ENCODE data around the gene HS3ST4.

Gene HS3ST4

GRCh38 chr16:25888868-25889267 lies 197.1 kb downstream of the HS3ST4 start:
- H3K9ac ChIP-seq (ENCODE audit: insufficient read length, low read depth): no peak overlapping the region
- no peak for DNase-seq (ENCODE audit: low read depth, low spot score)
- no peak overlapping the region for H3K4me3 ChIP-seq (ENCODE audit: insufficient read length, low read depth)
- no peaks in the 10 kb centered on the region for H3K36me3 ChIP-seq (ENCODE audit: insufficient read depth, insufficient read length, low read length)
- H3K4me1 ChIP-seq (ENCODE audit: insufficient read depth, insufficient read length): no peaks in the 10 kb centered on the region
- no peaks in the 10 kb centered on the region for H3K27me3 ChIP-seq (ENCODE audit: insufficient read depth, insufficient read length)
- no peaks in the 10 kb centered on the region for H3K9me3 ChIP-seq (ENCODE audit: insufficient read depth, low read length)
- TF ChIP-seq ZNF274 (IDR thresholded peaks at IDR 0.05; ENCODE audit: low read depth, low read length) (no peak), SUZ12 (IDR thresholded peaks at IDR 0.05; ENCODE audit: extremely low read depth, insufficient read depth, insufficient read length) (no peak), YY1 (IDR thresholded peaks at IDR 0.05; ENCODE audit: insufficient read depth, insufficient read length) (no peak)

GRCh38 chr16:25893332-25893731 lies 201.6 kb downstream of the HS3ST4 start:
- no peak overlapping the region for H3K9ac ChIP-seq (ENCODE audit: insufficient read length, low read depth)
- no peaks in the 10 kb centered on the region for H3K9me3 ChIP-seq (ENCODE audit: insufficient read depth, low read length)
- DNase-seq (ENCODE audit: low read depth, low spot score): no peak
- H3K4me1 ChIP-seq (ENCODE audit: insufficient read depth, insufficient read length): no peaks in the 10 kb centered on the region
- no peak overlapping the region for H3K4me3 ChIP-seq (ENCODE audit: insufficient read length, low read depth)
- no peaks in the 10 kb centered on the region for H3K27me3 ChIP-seq (ENCODE audit: insufficient read depth, insufficient read length)
- no peaks in the 10 kb centered on the region for H3K36me3 ChIP-seq (ENCODE audit: insufficient read depth, insufficient read length, low read length)
- TF ChIP-seq YY1 (IDR thresholded peaks at IDR 0.05; ENCODE audit: insufficient read depth, insufficient read length): no peak
- TF ChIP-seq SUZ12 (IDR thresholded peaks at IDR 0.05; ENCODE audit: extremely low read depth, insufficient read depth, insufficient read length): no peak
- TF ChIP-seq ZNF274 (IDR thresholded peaks at IDR 0.05; ENCODE audit: low read depth, low read length): no peak

- Histone ChIP-seq H3K27me3 (ENCODE audit: insufficient read depth, insufficient read length) (no peaks in the 10 kb centered on the region), H3K36me3 (ENCODE audit: insufficient read depth, insufficient read length, low read length) (no peaks in the 10 kb centered on the region), H3K9me3 (ENCODE audit: insufficient read depth, low read length) (no peaks in the 10 kb centered on the region), H3K4me3 (ENCODE audit: insufficient read length, low read depth) (no peak overlapping the region), H3K9ac (ENCODE audit: insufficient read length, low read depth) (no peak overlapping the region), H3K4me1 (ENCODE audit: insufficient read depth, insufficient read length) (no peaks in the 10 kb centered on the region)
- TF ChIP-seq YY1 (IDR thresholded peaks at IDR 0.05; ENCODE audit: insufficient read depth, insufficient read length) (no peak), SUZ12 (IDR thresholded peaks at IDR 0.05; ENCODE audit: extremely low read depth, insufficient read depth, insufficient read length) (no peak), ZNF274 (IDR thresholded peaks at IDR 0.05; ENCODE audit: low read depth, low read length) (no peak)
- no peak for DNase-seq (ENCODE audit: low read depth, low spot score)
Observed at GRCh38 chr16:25894093-25894492, 202.3 kb downstream of the HS3ST4 start.

DNA sequence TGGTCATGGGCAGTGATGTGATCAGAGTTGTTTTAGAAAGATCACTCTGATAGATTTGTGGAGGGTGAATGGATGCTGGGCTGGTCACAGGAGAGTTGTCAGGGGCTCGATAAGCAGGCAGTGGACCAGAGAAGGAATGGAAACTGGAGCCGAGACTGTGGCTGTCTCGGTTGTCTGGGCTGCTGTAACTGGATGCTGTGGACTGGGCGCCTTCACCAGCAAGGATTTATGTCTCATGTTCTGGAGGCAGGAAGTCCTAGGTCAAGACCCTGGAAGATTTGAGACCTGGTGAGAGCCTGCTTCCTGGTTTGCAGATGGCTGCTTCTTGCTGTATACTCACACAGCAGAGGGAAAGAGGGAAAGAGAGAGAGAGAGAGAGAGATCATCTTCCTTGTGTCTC lies 203.6 kb downstream of the HS3ST4 start:
- no peaks in the 10 kb centered on the region for H3K27me3 ChIP-seq (ENCODE audit: insufficient read depth, insufficient read length)
- H3K36me3 ChIP-seq (ENCODE audit: insufficient read depth, insufficient read length, low read length): no peaks in the 10 kb centered on the region
- no peaks in the 10 kb centered on the region for H3K9me3 ChIP-seq (ENCODE audit: insufficient read depth, low read length)
- no peak overlapping the region for H3K9ac ChIP-seq (ENCODE audit: insufficient read length, low read depth)
- H3K4me1 ChIP-seq (ENCODE audit: insufficient read depth, insufficient read length): no peaks in the 10 kb centered on the region
- H3K4me3 ChIP-seq (ENCODE audit: insufficient read length, low read depth): no peak overlapping the region
- DNase-seq (ENCODE audit: low read depth, low spot score): no peak
- no peak for TF ChIP-seq SUZ12 (IDR thresholded peaks at IDR 0.05; ENCODE audit: extremely low read depth, insufficient read depth, insufficient read length)
- no peak for TF ChIP-seq YY1 (IDR thresholded peaks at IDR 0.05; ENCODE audit: insufficient read depth, insufficient read length)
- no peak for TF ChIP-seq ZNF274 (IDR thresholded peaks at IDR 0.05; ENCODE audit: low read depth, low read length)

- Histone ChIP-seq H3K4me3 (ENCODE audit: insufficient read length, low read depth) (no peak overlapping the region), H3K9me3 (ENCODE audit: insufficient read depth, low read length) (no peaks in the 10 kb centered on the region), H3K27me3 (ENCODE audit: insufficient read depth, insufficient read length) (no peaks in the 10 kb centered on the region), H3K36me3 (ENCODE audit: insufficient read depth, insufficient read length, low read length) (no peaks in the 10 kb centered on the region), H3K9ac (ENCODE audit: insufficient read length, low read depth) (no peak overlapping the region), H3K4me1 (ENCODE audit: insufficient read depth, insufficient read length) (no peaks in the 10 kb centered on the region)
- no peak for DNase-seq (ENCODE audit: low read depth, low spot score)
- TF ChIP-seq SUZ12 (IDR thresholded peaks at IDR 0.05; ENCODE audit: extremely low read depth, insufficient read depth, insufficient read length) (no peak), ZNF274 (IDR thresholded peaks at IDR 0.05; ENCODE audit: low read depth, low read length) (no peak), YY1 (IDR thresholded peaks at IDR 0.05; ENCODE audit: insufficient read depth, insufficient read length) (no peak)
Observed at GRCh38 chr16:25896411-25896810, 204.7 kb downstream of the HS3ST4 start.

DNA sequence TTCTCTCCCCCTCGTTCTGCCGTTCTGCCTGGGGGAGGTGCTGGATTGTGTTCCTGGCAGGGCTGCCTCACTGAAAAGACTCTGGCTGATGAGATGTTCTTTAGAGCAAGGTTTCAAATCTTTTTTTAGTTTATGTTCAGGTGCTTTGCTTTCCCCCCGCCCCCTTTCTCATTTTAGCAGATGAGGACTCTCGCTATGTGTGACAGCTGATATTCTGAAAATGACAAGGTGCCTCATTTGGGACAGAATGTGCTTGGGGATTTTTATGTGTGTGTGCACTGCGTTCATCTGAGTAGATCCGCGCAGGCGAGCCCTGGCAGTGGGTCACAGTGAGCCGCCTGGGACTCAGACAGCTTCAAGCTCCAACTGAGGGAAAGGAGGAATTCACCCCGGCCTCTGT lies 205.9 kb downstream of the HS3ST4 start:
- H3K27me3 ChIP-seq (ENCODE audit: insufficient read depth, insufficient read length): no peaks in the 10 kb centered on the region
- H3K4me1 ChIP-seq (ENCODE audit: insufficient read depth, insufficient read length): no peaks in the 10 kb centered on the region
- H3K9ac ChIP-seq (ENCODE audit: insufficient read length, low read depth): peak overlapping the region; percentile 15
- H3K9me3 ChIP-seq (ENCODE audit: insufficient read depth, low read length): no peaks in the 10 kb centered on the region
- no peaks in the 10 kb centered on the region for H3K36me3 ChIP-seq (ENCODE audit: insufficient read depth, insufficient read length, low read length)
- TF ChIP-seq ZNF274 (IDR thresholded peaks at IDR 0.05; ENCODE audit: low read depth, low read length) (no peak), YY1 (IDR thresholded peaks at IDR 0.05; ENCODE audit: insufficient read depth, insufficient read length) (no peak), SUZ12 (IDR thresholded peaks at IDR 0.05; ENCODE audit: extremely low read depth, insufficient read depth, insufficient read length) (no peak)
- no peak for DNase-seq (ENCODE audit: low read depth, low spot score)
- H3K4me3 ChIP-seq (ENCODE audit: insufficient read length, low read depth): no peak overlapping the region

DNA sequence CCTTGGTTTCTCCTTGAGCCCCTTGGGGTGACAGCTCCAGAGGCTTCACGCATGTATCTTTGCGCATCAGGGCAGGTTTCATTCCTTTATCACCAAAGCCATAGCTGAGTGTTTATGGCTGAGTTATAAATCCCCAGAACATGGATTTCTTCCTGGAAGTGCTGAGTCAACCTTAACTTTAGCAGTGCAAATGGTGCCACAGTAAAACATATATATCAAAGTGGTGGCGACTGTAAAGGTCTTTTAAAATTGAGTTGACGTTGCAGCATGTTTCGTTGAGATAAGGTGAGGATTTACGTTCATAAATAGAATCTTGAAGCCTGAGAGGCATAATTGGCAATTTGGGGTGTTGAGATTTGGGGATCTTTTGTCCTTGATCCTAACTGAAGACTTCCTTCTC lies 214.1 kb downstream of the HS3ST4 start:
- no peak for DNase-seq (ENCODE audit: low read depth, low spot score)
- Histone ChIP-seq H3K4me3 (ENCODE audit: insufficient read length, low read depth) (no peak overlapping the region), H3K4me1 (ENCODE audit: insufficient read depth, insufficient read length) (no peaks in the 10 kb centered on the region), H3K9ac (ENCODE audit: insufficient read length, low read depth) (no peak overlapping the region), H3K36me3 (ENCODE audit: insufficient read depth, insufficient read length, low read length) (no peaks in the 10 kb centered on the region), H3K27me3 (ENCODE audit: insufficient read depth, insufficient read length) (no peaks in the 10 kb centered on the region), H3K9me3 (ENCODE audit: insufficient read depth, low read length) (no peaks in the 10 kb centered on the region)
- no peak for TF ChIP-seq YY1 (IDR thresholded peaks at IDR 0.05; ENCODE audit: insufficient read depth, insufficient read length)
- no peak for TF ChIP-seq ZNF274 (IDR thresholded peaks at IDR 0.05; ENCODE audit: low read depth, low read length)
- no peak for TF ChIP-seq SUZ12 (IDR thresholded peaks at IDR 0.05; ENCODE audit: extremely low read depth, insufficient read depth, insufficient read length)

GRCh38 chr16:25910971-25911370 lies 219.2 kb downstream of the HS3ST4 start:
- Histone ChIP-seq H3K36me3 (ENCODE audit: insufficient read depth, insufficient read length, low read length) (no peaks in the 10 kb centered on the region), H3K9ac (ENCODE audit: insufficient read length, low read depth) (no peak overlapping the region), H3K9me3 (ENCODE audit: insufficient read depth, low read length) (no peaks in the 10 kb centered on the region), H3K27me3 (ENCODE audit: insufficient read depth, insufficient read length) (no peaks in the 10 kb centered on the region), H3K4me1 (ENCODE audit: insufficient read depth, insufficient read length) (peaks cover 3% of the 10 kb centered on the region), H3K4me3 (ENCODE audit: insufficient read length, low read depth) (no peak overlapping the region)
- TF ChIP-seq YY1 (IDR thresholded peaks at IDR 0.05; ENCODE audit: insufficient read depth, insufficient read length): no peak
- no peak for TF ChIP-seq ZNF274 (IDR thresholded peaks at IDR 0.05; ENCODE audit: low read depth, low read length)
- TF ChIP-seq SUZ12 (IDR thresholded peaks at IDR 0.05; ENCODE audit: extremely low read depth, insufficient read depth, insufficient read length): no peak
- no peak for DNase-seq (ENCODE audit: low read depth, low spot score)

All from NT2/D1 (cell line).